HG02642 (cell line): ENCODE data around the gene ASTN2.

ENCODE experiments used
- ATAC-seq: cut with Tn5 transposase; IDR thresholded peaks from one replicate; pipeline ENCODE4 v1.9.1; 2021; ENCODE audit warnings: mild to moderate bottlenecking; ENCODE audit not compliant: unreplicated experiment, poor library complexity

Gene ASTN2

DNA sequence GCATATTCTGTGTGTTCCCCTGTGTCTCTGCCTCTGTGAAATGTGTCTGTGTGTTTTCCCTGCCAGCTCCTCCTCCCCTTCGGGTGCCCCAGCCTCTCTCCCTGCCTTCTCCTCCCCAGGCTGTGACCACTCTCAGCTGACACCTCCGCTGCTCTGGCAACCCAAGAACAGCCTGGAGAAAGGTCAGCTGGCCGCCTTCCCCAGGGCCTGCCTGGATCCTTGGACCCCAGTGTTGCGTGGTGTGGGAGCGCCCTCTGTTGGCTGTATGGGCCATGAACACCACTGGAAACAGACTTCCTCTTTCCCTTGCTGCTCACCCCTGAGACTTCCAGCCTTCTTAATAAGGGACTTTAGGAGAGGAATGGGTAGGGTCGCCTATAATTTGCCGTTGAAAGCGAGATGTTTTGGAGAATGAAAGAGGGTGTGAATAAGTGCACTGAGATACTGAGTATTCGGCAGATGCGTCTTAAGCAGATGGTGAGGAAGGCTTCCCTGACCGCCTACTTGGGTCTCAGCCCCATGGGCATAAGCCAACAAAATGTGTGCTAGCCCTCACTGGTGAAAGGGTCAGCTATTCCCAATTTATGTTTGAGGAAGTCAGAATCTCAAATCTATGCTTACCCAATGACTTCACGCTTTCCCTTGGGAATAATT lies 842.6 kb downstream of the ASTN2 start:
- peak; percentile 88 for ATAC-seq

DNA sequence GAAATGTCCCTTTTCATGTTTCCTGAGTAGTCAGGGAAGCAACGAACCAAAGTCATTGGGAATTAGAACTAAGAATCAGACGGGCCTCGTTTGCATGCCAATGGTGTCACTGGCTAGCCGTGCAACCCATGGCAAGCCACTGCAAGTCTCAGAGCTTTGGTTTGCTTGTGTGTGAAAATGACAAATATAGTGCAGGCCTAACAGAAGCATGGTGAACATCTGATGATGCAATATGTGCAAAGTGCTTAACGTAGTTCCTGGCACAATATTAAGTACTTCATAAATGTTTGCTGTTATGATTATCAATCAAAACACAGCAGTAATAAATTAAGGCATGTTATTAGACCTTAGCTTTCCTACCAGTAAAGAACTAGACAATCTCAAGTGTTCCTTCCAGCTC lies 845.7 kb downstream of the ASTN2 start:
- ATAC-seq = no peak

GRCh38 chr9:116566677-116567488 lies 848.0 kb downstream of the ASTN2 start:
- no peak for ATAC-seq

DNA sequence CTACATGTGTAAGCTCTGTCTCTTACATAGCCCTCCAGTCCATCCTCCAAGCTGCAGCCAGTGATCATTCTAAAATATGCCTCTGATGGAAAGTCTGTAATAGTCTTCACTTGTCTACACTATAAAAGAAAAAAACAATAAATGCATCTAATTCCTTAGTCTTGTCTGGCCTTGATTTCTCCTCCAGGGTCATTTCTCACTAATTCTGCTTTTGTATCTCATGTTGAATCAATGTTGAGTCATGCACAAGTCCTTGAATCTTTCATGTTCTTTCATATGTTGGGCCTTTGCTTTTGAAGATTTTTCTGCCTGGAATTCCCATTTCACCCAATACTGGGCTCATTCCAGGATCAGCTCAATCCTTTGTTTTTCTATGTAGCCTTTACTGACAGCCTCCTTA lies 848.9 kb downstream of the ASTN2 start:
- no peak for ATAC-seq

- no peak for ATAC-seq
Measured at GRCh38 chr9:116564266-116564793, 850.5 kb downstream of the ASTN2 start.

DNA sequence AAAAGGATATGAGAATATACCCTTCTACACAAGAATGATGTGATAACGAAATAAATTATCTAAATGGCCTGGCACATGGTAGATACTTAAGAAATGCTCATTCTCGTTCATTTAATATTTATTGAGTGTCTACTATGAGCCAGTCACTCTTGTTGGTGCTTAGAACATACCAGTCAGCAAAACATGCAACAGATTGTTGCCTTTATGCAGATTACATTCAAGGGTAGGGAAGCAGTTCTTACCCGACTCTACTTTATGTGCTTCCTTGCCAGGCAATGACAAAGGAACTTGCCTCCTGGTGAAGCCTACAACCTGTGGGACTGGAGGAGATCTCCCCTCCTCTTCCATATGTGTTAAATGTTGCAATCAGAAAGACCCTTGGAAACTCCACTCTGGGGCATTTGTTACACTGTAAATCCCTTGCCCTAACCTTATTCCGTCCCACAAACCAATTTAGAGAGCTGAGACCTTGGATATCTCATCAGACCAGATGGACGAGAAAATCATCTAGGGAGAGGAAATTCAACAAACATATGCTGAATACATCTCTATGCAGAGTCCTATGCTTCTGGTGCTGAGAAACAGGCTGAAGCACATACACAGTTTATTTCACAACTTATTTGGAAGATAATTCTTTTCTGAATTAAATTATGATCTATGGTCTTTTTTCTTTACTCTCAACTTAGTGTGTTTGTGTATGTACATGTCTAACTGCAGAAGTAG lies 855.9 kb downstream of the ASTN2 start:
- ATAC-seq = no peak

DNA sequence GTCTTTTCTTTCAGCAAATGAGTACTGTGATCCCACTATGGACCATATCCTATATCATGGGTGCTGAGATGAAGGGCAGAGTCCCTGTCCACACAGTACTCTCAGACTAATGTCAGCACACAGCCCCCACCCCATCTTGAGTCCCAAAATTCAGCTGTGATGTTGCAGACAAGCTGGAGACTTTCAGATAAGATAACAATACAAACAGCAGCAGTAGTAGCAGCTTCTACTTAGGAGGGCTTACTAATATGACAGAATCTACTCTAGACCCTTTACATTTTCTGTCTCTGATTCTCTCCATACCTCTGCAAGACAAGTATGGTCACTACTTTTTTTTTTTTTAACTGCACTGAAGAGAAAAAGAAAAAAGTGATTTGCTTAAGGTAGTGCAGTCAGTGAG lies 856.8 kb downstream of the ASTN2 start:
- no peak for ATAC-seq

GRCh38 chr9:116555556-116556155 lies 859.2 kb downstream of the ASTN2 start:
- no peak for ATAC-seq

DNA sequence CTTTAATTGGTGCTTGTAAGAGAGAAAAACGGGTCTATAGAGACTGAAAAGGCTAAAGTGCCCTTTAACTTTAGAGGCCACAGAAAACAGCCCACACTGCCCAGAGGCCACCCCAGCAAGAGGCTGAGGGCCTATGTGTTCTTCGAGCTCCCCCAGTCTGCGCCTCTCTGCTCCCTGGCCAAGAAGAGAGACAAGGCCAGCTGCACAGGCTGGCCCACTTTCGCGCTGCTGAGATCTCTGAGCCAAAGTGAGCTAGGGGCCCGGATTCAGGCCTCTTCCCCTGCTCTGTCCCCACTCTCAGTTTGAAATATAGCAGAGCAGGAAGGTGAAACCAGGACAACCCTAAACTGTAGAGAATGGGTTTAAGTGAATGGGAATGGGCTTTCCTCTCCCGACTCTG lies 859.7 kb downstream of the ASTN2 start:
- no peak for ATAC-seq

DNA sequence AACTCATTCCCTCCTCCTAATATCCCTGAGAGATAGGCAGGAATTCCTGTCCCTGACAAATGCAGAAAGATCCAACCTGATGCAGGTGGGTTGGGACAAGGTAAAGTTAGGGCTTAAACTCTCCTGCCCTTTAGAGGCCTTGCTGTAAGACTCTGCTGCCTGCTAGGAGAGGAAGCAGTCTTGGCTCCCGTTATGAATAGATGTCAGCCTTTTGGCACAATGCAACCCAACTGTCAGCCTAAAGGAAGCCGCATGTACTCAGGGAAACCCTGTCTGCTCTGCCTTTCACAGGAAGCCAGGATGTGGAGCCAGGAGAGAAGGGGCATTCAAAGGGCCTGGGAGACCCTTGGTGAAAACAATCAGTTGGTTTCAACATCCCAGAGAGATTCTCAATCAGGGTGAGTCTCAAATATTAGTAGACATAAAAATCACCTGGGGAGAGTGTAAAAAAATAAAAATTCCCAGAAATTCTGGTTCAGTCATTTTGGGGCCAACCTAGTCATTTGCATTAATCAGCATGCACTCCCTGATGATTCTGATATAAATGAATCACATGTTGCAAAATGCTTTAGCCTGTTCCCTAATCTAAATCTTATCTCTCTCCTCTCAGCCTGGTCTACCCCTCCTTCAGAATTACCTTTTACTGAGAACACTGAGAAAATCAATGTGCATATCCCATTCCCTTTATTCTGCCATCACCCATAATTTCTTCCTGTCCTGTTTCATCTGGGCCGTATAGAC lies 864.0 kb downstream of the ASTN2 start:
- no peak for ATAC-seq

- no peak for ATAC-seq
Measured at GRCh38 chr9:116549786-116550660, 864.8 kb downstream of the ASTN2 start.

GRCh38 chr9:116549061-116549664 lies 865.7 kb downstream of the ASTN2 start:
- ATAC-seq = no peak

DNA sequence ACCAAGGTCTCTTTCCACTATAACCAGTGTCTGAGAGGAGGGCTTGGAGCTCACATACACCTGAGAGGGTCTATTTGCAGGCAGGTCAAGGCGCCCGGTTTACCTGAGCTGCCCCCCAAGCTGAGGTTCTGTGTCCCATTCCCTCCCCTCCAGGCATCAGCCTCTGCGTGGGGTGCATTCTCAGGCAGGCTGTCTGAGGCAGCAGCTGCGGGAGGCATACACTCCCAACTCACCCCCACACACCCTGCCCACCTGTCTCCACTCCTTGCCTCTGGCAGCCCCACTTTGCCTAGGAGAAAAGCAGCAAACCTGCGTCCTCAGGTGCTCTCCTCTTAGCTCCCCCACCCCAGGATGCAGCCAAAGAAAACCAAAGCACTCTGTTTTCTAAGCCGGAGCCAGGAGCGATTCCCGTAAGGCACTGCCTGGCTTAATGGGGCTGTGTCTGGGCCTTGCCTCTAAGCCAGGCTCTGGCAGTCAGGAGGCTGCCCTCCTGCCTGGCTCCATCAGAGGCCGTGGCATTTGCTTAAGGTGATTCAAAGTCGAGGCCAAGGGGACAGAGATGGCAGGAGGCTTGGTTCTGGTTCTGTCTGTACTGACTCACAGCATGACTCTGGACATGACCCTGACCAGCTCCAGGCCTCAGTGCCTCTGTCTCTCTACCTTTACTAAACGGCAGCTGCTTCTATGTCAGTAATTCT lies 867.0 kb downstream of the ASTN2 start:
- ATAC-seq = no peak

- no peak for ATAC-seq
Measured at GRCh38 chr9:116546711-116547581, 867.9 kb downstream of the ASTN2 start.

DNA sequence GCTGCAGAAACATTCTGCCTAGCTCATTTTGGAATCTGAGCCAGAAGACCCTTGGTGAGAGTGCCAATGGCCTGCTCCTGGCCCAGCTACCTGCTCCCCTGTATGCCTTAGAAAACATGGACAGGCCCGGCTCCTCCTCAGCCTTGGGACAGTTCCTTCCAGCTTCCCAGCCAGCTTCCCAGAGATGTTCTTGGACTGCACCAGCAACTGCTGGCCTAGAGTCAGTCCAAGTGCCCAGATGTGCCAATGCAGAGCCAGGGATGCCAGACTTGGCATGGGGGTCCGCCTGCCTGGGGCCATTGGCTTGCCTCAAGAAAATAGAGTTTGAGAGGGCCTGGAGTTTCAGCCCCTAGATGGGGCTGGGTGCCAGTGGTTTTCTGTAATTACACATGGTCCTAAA lies 870.0 kb downstream of the ASTN2 start:
- no peak for ATAC-seq

- no peak for ATAC-seq
Measured at GRCh38 chr9:116543731-116544400, 871.0 kb downstream of the ASTN2 start.

GRCh38 chr9:116541402-116541801 lies 873.5 kb downstream of the ASTN2 start:
- no peak for ATAC-seq
